HEK293T (cell line): ENCODE data around the gene AKAIN1.

Source experiments
- CTCF ChIA-PET: fragments of 350-600 bp; formaldehyde crosslinking; extraction: SDS; loops from one replicate; lab custom pipeline; 2021; ENCODE audit warnings: antibody characterized with exemption, inconsistent platforms; lab: Yijun Ruan, JAX
- POLR2A ChIA-PET: fragments of 350-600 bp; formaldehyde crosslinking; extraction: SDS; loops from one replicate; lab custom pipeline; 2020; ENCODE audit warnings: antibody characterized with exemption, inconsistent platforms; lab: Yijun Ruan, JAX
- DNase-seq: peaks from one replicate; pipeline ENCODE4 v3.0.0; 2012; ENCODE audit warnings: mixed read lengths; ENCODE audit errors: extremely low spot score
- ARNT ChIP-seq: fragments of 450-650 bp; IDR thresholded peaks from 2 replicates; pipeline ENCODE4 v1.6.1; 2017; ENCODE audit warnings: mild to moderate bottlenecking
- BHLHE40 ChIP-seq: fragments of 450-650 bp; IDR thresholded peaks from 2 replicates; pipeline ENCODE4 v1.6.1; 2016; ENCODE audit warnings: mild to moderate bottlenecking, moderate library complexity, borderline replicate concordance
- CTBP1 ChIP-seq: fragments of 450-650 bp; IDR thresholded peaks from 2 replicates; pipeline ENCODE4 v1.6.1; 2016; ENCODE audit warnings: borderline replicate concordance
- ELF4 ChIP-seq: fragments of 450-650 bp; IDR thresholded peaks from 2 replicates; pipeline ENCODE4 v1.6.1; 2017; ENCODE audit warnings: antibody characterized with exemption
- FOXA1 ChIP-seq: fragments of 450-650 bp; IDR thresholded peaks from 2 replicates; pipeline ENCODE4 v1.6.1; 2016; ENCODE audit warnings: mild to moderate bottlenecking
- FOXK2 ChIP-seq: fragments of 450-650 bp; IDR thresholded peaks from 2 replicates; pipeline ENCODE4 v1.6.1; 2016; ENCODE audit warnings: mild to moderate bottlenecking
- FOXM1 ChIP-seq: fragments of 450-650 bp; IDR thresholded peaks from 2 replicates; pipeline ENCODE4 v1.6.1; 2017; ENCODE audit warnings: mild to moderate bottlenecking, borderline replicate concordance
- HDGF ChIP-seq: fragments of 450-650 bp; IDR thresholded peaks from 2 replicates; pipeline ENCODE4 v1.6.1; 2017; ENCODE audit warnings: antibody characterized with exemption, borderline replicate concordance
- L3MBTL2 ChIP-seq: fragments of 450-650 bp; conservative IDR thresholded peaks from 2 replicates; pipeline ENCODE4 v1.6.1; 2016; ENCODE audit warnings: mild to moderate bottlenecking
- LEF1 ChIP-seq: fragments of 450-650 bp; IDR thresholded peaks from 2 replicates; pipeline ENCODE4 v1.6.1; 2017; ENCODE audit warnings: mild to moderate bottlenecking, borderline replicate concordance
- NFRKB ChIP-seq: fragments of 450-650 bp; IDR thresholded peaks from 2 replicates; pipeline ENCODE4 v1.6.1; 2016; ENCODE audit warnings: mild to moderate bottlenecking, moderate library complexity
- SP1 ChIP-seq: fragments of 450-650 bp; IDR thresholded peaks from 2 replicates; pipeline ENCODE4 v1.6.1; 2017
- SUZ12 ChIP-seq: fragments of 450-650 bp; IDR thresholded peaks from 2 replicates; pipeline ENCODE4 v1.6.1; 2016; ENCODE audit warnings: mild to moderate bottlenecking
- TARDBP ChIP-seq: fragments of 450-650 bp; IDR thresholded peaks from 2 replicates; pipeline ENCODE4 v1.6.1; 2016
- ZNF384 ChIP-seq: fragments of 450-650 bp; IDR thresholded peaks from 2 replicates; pipeline ENCODE4 v1.6.1; 2016
- TF ChIP-seq, protein P1 (sequence below): fragments of 450-650 bp; IDR thresholded peaks from 2 replicates; pipeline ENCODE4 v1.6.1; 2016

The AKAIN1 gene

DNA sequence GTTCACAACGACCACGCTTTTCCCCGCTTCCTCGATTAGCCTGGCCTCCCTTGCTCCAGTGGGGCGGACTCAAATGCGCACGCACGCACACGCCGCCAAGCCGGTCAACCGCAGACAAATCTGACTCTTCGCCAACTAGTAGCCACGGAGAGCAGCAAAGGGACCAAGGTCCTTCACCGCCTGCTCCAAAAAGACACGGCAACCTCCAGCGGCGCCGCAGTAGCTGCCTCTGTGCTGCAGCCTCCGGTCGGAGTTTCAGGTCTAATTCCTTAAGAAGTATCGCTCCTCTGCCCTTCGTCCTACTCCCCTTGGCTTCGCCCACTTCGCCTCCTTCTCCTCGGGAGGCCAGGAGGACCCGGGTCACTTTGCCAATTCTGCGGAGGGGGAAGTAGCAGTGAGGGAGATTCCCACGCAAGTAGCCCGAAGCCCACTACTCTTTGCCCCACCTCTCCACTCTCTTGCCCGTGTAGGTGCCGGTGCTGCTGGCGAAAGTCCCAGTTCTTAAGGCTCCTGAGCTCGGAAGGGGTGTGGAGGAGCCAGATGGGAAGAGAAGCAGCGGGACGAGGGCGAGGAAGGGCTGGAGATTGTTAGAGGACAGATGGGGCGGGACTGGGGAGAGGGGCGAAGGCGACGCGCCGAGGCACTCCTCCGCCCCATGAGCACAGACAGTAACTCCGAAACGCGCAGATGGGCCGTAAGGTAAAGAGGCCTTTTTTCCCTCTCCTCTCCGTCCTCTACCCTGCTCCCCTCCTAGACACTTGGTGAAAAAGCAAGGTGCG lies 615 bp downstream of the AKAIN1 start:
- DNase-seq = no peak
- TF ChIP-seq, protein P1, sequence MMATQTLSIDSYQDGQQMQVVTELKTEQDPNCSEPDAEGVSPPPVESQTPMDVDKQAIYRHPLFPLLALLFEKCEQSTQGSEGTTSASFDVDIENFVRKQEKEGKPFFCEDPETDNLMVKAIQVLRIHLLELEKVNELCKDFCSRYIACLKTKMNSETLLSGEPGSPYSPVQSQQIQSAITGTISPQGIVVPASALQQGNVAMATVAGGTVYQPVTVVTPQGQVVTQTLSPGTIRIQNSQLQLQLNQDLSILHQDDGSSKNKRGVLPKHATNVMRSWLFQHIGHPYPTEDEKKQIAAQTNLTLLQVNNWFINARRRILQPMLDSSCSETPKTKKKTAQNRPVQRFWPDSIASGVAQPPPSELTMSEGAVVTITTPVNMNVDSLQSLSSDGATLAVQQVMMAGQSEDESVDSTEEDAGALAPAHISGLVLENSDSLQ = no peak
- TF ChIP-seq CTBP1 (no peak), BHLHE40 (no peak), L3MBTL2 (no peak), FOXA1 (no peak), ZNF384 (no peak), FOXK2 (no peak), FOXM1 (no peak), SUZ12 (no peak), ARNT (no peak), HDGF (no peak)
- ChIA-PET POLR2A (no interaction called here), CTCF (no interaction called here)

GRCh38 chr18:5195656-5196055 lies 1.4 kb downstream of the AKAIN1 start:
- POLR2A ChIA-PET = no interaction called here

DNA sequence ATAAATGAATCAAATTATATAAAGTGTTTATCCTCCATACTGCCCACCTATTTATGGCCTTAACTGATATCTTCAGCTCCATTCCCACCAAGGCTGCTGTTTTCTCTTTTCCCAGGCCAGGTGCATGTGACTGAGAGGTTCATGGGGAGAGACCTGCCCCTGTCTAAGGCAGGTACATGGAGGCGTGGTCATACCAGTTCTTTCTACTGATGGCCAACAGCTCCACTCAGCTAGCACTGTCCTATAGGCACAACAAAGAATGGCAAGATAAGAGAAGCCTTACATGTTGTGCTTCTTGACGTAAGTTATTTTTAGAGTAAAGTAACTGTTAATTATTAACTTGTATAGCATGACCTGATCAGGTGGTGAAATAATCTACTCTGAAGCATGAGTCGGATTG lies 16.8 kb downstream of the AKAIN1 start:
- TF ChIP-seq L3MBTL2 (no peak), FOXK2 (no peak), LEF1 (no peak), BHLHE40 (no peak), SP1 (no peak), ELF4 (no peak), TARDBP (no peak), ZNF384 (no peak), NFRKB (no peak), FOXA1 (no peak), SUZ12 (no peak), ARNT (no peak), CTBP1 (no peak), HDGF (no peak)
- TF ChIP-seq, protein P1 = no peak
- no peak for DNase-seq
- ChIA-PET CTCF (no interaction called here), POLR2A (no interaction called here)

More at GRCh38 chr18:5195656-5196055, 1.4 kb downstream of the AKAIN1 start:
- no peak for DNase-seq
- CTCF ChIA-PET = no interaction called here
- TF ChIP-seq BHLHE40 = no peak
- no peak for TF ChIP-seq ARNT
- TF ChIP-seq SP1 = no peak
- no peak for TF ChIP-seq FOXA1
- TF ChIP-seq CTBP1 = no peak
- no peak for TF ChIP-seq FOXM1
- no peak for TF ChIP-seq HDGF
- no peak for TF ChIP-seq TARDBP
- TF ChIP-seq NFRKB = no peak
- no peak for TF ChIP-seq LEF1
- TF ChIP-seq ZNF384 = no peak
- no peak for TF ChIP-seq SUZ12
- no peak for TF ChIP-seq FOXK2
- no peak for TF ChIP-seq ELF4

DNA sequence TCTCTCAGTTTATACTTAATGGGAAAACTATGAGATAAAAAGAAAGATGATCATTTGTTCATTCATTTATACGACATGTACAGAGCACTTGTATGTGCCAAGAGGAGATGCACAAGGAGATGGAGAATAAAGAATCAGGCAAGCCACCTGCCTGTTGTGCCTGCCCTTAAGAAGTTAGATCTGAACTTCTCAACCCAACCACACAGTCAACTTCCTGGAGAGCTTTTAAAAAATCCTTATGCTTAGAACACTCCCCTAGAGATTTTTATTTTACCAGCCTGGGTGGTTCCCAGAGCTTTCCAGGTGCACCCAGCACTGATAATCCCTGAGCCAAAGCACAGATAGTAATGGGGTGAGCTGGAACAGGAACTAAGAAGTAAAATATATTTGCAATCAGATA lies 18.5 kb downstream of the AKAIN1 start:
- TF ChIP-seq FOXM1 (no peak), LEF1 (no peak), TARDBP (no peak), HDGF (no peak), L3MBTL2 (no peak), BHLHE40 (no peak), SUZ12 (no peak)
- ChIA-PET CTCF (no interaction called here), POLR2A (no interaction called here)
- no peak for DNase-seq

GRCh38 chr18:5175378-5175777 lies 21.7 kb downstream of the AKAIN1 start:
- POLR2A ChIA-PET = no interaction called here
- TF ChIP-seq LEF1 = no peak
- no peak for TF ChIP-seq L3MBTL2
- no peak for TF ChIP-seq ELF4
- no peak for TF ChIP-seq FOXM1
- TF ChIP-seq ZNF384 = no peak
- no peak for TF ChIP-seq FOXA1
- TF ChIP-seq NFRKB = no peak
- TF ChIP-seq TARDBP = no peak
- CTCF ChIA-PET = no interaction called here
- DNase-seq = no peak

DNA sequence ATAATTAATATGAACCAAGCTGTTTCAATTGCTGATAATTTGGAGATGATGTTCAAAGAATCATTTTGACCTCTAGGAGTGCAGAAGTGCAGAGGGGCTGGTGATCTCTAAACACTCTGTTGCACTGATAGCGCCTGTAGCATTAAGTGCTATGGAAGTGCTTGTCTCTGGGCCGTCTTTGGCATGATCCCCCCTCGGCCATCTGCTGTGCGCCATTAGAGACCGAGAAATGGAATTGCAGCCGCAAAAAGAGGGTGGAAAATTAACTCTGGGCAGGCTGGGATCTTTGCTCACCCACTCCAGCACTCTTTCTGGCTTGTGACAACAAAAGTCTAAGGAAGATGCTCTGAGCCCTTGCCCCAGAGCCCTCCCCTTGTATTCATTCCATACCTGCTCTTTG lies 23.4 kb downstream of the AKAIN1 start:
- no peak for TF ChIP-seq NFRKB
- no peak for TF ChIP-seq LEF1
- no peak for TF ChIP-seq FOXK2
- TF ChIP-seq BHLHE40 = no peak
- no peak for TF ChIP-seq HDGF
- no peak for TF ChIP-seq CTBP1
- TF ChIP-seq, protein P1 = no peak
- no peak for TF ChIP-seq SP1
- TF ChIP-seq ELF4 = no peak

More for the DNA sequence above, 23.4 kb downstream of the AKAIN1 start:
- DNase-seq = no peak
- ChIA-PET CTCF (no interaction called here), POLR2A (no interaction called here)
